ENCODE results near the gene PHOSPHO1. TPM values are rescaled to one million over a fixed set of nuclear protein-coding genes. Genes with fewer than 3 reads are reported as not detected.

The PHOSPHO1 gene
- total RNA-seq, 2 donors from 2014 or later, result 0.95 TPM; not detected in 1

GRCh38 chr17:49260011-49260816, 29.6 kb upstream of the PHOSPHO1 start:
- DNase-seq (ENCODE audit: low spot score), result peak; percentile 37
- TF ChIP-seq CTCF (IDR thresholded peaks at IDR 0.05), result no peak

GRCh38 chr17:49259663-49260010, 29.1 kb upstream of the PHOSPHO1 start:
- Histone ChIP-seq H3K27me3 (replicated peaks; ENCODE audit: insufficient read depth) (no peaks in the 10 kb centered on the region), H3K9me3 (no peaks in the 10 kb centered on the region), H3K4me3 (peak overlapping the region; percentile 75), H3K27ac (peak overlapping the region; percentile 64 to 65), H3K4me1 (ENCODE audit: control insufficient read depth in 1 of 2, low read depth in 2 of 2) (peaks cover 0 to 8% of the 10 kb centered on the region in 2 donors), H3K36me3 (no peaks in the 10 kb centered on the region)
- TF ChIP-seq CTCF (IDR thresholded peaks at IDR 0.05), result no peak
- ATAC-seq (ENCODE audit: insufficient number of reproducible peaks, low FRiP score, low read depth) (no peak), DNase-seq (ENCODE audit: low spot score) (no peak)

More at GRCh38 chr17:49260011-49260816, 29.6 kb upstream of the PHOSPHO1 start:
- H3K36me3 ChIP-seq, result no peaks in the 10 kb centered on the region
- H3K27me3 ChIP-seq (replicated peaks; ENCODE audit: insufficient read depth), result no peaks in the 10 kb centered on the region
- H3K4me1 ChIP-seq (ENCODE audit: control insufficient read depth in 1 of 2, low read depth in 2 of 2), result peaks cover 0 to 8% of the 10 kb centered on the region in 2 donors
- peak; percentile 29 for ATAC-seq (ENCODE audit: insufficient number of reproducible peaks, low FRiP score, low read depth)
- H3K9me3 ChIP-seq, result no peaks in the 10 kb centered on the region
- H3K4me3 ChIP-seq, result peak overlapping the region; percentile 75
- peak overlapping the region; percentile 64 to 65 for H3K27ac ChIP-seq

- ATAC-seq (ENCODE audit: insufficient number of reproducible peaks, low FRiP score, low read depth), result no peak
- Histone ChIP-seq H3K9me3 (no peaks in the 10 kb centered on the region), H3K27me3 (replicated peaks; ENCODE audit: insufficient read depth) (no peaks in the 10 kb centered on the region), H3K4me3 (no peak overlapping the region), H3K27ac (no peak overlapping the region), H3K4me1 (ENCODE audit: control insufficient read depth in 1 of 2, low read depth in 2 of 2) (peaks cover 0 to 8% of the 10 kb centered on the region in 2 donors), H3K36me3 (no peaks in the 10 kb centered on the region)
- no peak for TF ChIP-seq CTCF (IDR thresholded peaks at IDR 0.05)
- DNase-seq (ENCODE audit: low spot score), result no peak
These were observed 27.8 kb upstream of the PHOSPHO1 start for GRCh38 chr17:49258394-49258793.

- ATAC-seq (ENCODE audit: insufficient number of reproducible peaks, low FRiP score, low read depth), result no peak
- Histone ChIP-seq H3K4me1 (ENCODE audit: control insufficient read depth in 1 of 2, low read depth in 2 of 2) (no peaks in the 10 kb centered on the region), H3K27ac (no peak overlapping the region), H3K4me3 (no peak overlapping the region), H3K27me3 (replicated peaks; ENCODE audit: insufficient read depth) (no peaks in the 10 kb centered on the region), H3K9me3 (no peaks in the 10 kb centered on the region), H3K36me3 (no peaks in the 10 kb centered on the region)
- no peak for DNase-seq (ENCODE audit: low spot score)
- no peak for TF ChIP-seq CTCF (IDR thresholded peaks at IDR 0.05)
These were observed 24.5 kb upstream of the PHOSPHO1 start for GRCh38 chr17:49255125-49255524.

GRCh38 chr17:49254066-49254465, 23.5 kb upstream of the PHOSPHO1 start:
- no peak for TF ChIP-seq CTCF (IDR thresholded peaks at IDR 0.05)

More at GRCh38 chr17:49254066-49254465, 23.5 kb upstream of the PHOSPHO1 start:
- Histone ChIP-seq H3K4me3 (no peak overlapping the region), H3K4me1 (ENCODE audit: control insufficient read depth in 1 of 2, low read depth in 2 of 2) (peaks cover 0 to 6% of the 10 kb centered on the region in 2 donors), H3K36me3 (no peaks in the 10 kb centered on the region), H3K27me3 (replicated peaks; ENCODE audit: insufficient read depth) (no peaks in the 10 kb centered on the region), H3K27ac (no peak overlapping the region), H3K9me3 (no peaks in the 10 kb centered on the region)
- DNase-seq (ENCODE audit: low spot score), result no peak
- no peak for ATAC-seq (ENCODE audit: insufficient number of reproducible peaks, low FRiP score, low read depth)
